K562 treated with DMSO at 1 percent for 24 hours (cell line): ENCODE results near the gene MAGED1. TPM values are rescaled to one million over a fixed set of nuclear protein-coding genes. Genes with fewer than 3 reads are reported as not detected.

Source experiments
- total RNA-seq: library from RNA; unstranded; fragments of 300-600 nt; gene quantifications from 2 replicates; pipeline ENCODE4 v1.2.3, GENCODE V29; 2022; ENCODE audit warnings: low read depth; ENCODE audit not compliant: insufficient read depth

The MAGED1 gene
- 22.3 and 23.9 TPM in 2 replicates for total RNA-seq

GRCh38 chrX:51892921-51893745, at the start of gene MAGED1:
TSS of gene MAGED1 (plus strand) at chrX:51893623. CDS start at chrX:51894305, 682 bp downstream.

Other genes starting within 250 kb of the MAGED1 start
- not detected in 2 replicates for gene CENPVL2, start 210.8 kb upstream of the MAGED1 start, total RNA-seq
- gene CENPVL1, start 183.1 kb upstream of the MAGED1 start, total RNA-seq, result not detected in 2 replicates
- 3.6 and 4.0 TPM in 2 replicates for gene GSPT2, start 150.2 kb upstream of the MAGED1 start, total RNA-seq
- not detected in 2 replicates for gene MAGED4B, start 175.6 kb downstream of the MAGED1 start, total RNA-seq